ENCODE measurements around the gene IFT25.
"Not testable (repeated sequence)": the region's sequence is repeated elsewhere in the genome, so short reads cannot be mapped to it uniquely, and the experiment has no call there.

IFT25 gene

DNA sequence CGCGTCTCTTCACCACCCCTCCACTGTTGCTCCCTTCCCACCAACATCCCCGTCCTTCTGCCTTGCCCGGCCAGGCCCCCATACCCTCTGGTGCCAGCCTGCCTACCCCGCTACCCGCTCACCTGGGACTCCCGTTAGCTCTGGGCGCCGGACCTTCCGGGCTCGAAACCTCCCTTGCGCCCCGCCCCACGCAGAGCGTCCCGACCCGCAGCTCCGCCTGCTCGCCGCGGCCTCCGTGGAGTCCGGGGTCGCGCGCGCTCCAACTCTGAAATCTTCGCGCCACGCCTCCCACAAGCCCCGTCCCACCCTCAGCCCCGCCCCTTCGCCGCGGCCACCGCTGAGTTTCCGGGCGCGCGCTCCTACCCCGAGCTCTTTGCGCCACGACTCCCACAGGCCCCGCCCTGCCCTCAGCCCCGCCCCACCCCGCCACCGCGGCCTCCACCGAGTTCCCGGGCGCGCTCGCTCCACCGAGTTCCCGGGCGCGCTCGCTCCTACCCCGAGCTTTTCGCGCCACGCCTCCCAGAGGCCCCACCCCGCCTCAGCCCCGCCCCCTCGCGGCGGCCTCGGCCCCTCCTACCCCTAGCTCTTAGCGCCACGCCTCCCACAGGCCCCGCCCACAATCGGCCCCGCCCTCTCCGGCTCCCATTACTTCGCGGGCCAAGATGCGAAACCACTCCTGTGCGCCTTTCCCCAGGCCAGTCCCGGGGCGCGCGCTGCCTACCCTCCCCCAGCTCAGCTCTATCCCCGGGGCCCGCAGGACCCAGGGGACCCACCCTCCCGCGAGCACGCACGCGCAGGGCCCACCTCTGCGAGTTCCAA lies at the start of gene IFT25:
Gene IFT25, minus strand, starts transcription at position 267 of the 819 bp plus-strand sequence. CDS start 5,617 bp downstream, outside the sequence.
- peak; percentile 98 to 100 for DNase-seq (ENCODE audit: low read depth in 1 of 2, low spot score in 1 of 2)

DNA sequence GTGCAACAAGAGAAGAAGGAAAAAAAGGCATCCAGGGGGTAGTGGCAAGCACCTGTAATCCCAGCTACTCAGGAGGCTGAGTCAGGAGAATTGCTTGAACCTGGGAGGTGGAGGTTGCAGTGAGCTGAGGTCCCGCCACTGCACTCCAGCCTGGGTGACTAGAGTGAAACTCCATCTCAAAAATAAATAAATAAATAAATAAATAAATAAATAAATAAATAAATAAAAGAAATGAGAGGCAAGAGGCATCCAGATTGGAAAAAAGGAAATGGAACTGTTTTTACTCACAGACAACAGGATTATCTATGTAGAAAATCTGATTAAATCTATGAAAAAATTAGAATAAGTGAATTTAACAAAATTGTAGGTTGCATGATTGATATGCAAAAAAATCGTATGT lies 49.0 kb upstream of the IFT25 start:
- DNase-seq (ENCODE audit: low read depth in 1 of 2, low spot score in 1 of 2): not testable (repeated sequence)

DNA sequence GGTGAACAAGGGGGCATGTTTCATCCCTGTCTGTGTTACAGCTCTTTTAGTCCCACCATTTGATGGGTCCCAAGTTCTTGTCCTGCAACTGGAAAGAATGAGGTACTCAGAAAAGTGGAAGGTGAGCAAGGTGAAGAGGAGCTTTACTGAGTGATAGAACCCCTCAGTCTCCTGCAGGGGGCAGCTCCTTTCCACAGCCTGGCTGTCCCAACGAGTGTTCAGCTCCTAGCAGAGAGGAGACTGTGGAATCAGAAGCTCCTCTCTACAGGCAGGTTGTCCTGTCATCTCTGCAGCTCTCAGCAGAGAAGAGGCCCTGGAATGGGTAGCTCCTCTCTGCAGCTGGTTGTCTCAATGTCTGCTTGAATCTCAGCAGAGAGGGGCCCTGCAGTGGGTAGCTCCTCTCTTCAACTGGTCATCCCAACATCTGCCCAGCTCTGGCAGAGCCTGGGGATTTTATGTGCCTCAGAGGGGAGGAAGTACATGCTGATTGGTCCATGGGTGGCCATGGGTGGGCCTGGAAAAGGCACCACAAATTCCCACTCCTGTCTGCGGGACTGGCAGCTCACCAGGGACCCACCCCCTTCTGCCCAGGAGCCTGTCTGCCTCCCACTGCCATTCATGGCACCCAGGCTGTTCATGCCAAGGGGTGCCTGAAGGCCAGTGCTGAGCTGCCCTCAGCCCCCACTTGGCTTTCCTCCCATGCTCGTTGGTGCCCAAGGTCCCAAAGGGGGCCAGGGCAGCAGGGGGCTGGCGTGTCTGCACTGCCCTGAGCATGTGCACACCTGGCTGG lies 46.8 kb upstream of the IFT25 start:
- no peak for DNase-seq (ENCODE audit: low read depth in 1 of 2, low spot score in 1 of 2)

DNA sequence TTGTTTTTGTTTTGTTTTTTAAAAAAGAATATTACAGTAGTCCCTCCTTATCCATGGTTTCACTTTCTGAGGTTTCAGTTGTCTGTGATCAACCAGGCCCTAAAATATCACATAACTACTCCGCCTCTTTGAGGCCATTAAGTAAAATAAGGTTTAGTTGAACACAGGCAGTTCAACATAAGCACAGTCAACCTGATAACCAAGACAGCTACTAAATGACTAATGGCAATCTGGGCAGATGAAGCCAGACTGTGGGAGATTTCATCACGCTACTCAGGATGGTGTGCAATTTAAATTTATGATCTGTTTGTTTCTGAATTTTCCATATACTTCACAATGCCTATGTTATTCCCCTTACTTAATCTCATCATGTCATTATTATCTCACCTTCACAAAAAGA lies 42.4 kb upstream of the IFT25 start:
- DNase-seq (ENCODE audit: low read depth in 1 of 2, low spot score in 1 of 2): no peak

DNA sequence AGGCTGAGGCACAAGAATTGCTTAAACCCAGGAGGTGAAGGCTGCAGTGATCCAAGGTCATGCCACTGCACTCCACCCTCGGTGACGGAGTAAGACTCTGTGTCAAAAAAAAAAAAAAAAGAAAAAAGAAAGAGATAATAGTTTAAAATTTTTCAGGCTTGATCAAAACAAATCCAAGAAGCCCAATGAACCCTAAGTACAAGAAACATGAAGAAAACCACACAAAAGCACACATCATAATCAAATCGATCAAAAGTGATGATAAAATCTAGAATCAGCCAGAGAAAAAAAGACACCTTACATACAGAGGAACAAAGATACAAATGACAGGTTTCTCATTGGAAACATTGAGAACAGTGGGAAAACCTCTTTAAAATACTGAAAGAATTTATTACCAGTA lies 41.0 kb upstream of the IFT25 start:
- DNase-seq (ENCODE audit: low read depth in 1 of 2, low spot score in 1 of 2): no peak

DNA sequence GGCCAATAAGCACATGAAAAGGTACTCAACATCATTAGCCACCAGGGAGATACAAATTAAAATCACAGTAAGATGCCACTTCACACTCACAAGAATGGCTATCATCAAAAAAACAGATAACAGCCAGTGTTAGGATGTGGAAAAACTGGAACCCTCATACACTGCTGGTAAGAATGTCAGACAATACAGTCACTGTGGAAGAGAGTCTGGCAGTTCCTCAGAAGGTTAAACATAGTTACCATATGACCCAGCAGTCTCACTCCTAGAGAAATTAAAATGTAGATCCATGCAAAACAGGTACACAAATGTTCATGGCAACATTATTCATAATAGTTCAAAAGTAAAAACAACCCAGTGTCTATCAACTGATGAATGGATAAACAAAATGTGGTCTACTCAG lies 39.2 kb upstream of the IFT25 start:
- DNase-seq (ENCODE audit: low read depth in 1 of 2, low spot score in 1 of 2): no peak

DNA sequence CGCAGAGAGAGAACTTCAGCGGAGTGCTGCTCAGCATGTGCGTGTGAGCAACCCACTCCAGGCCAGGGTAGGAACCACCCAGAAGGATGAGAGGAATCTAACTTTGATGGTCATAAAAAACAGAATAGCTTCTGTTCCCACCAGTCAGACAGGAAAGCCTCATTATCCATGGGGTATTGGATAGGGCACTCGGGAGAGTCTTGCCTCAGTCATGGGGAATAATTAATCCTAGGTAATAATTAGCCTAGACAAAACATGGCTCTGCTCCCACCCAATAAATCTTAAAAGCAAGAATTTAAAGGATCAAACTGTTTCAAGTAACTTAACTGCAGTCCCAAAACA lies 37.2 kb upstream of the IFT25 start:
- no peak for DNase-seq (ENCODE audit: low read depth in 1 of 2, low spot score in 1 of 2)

DNA sequence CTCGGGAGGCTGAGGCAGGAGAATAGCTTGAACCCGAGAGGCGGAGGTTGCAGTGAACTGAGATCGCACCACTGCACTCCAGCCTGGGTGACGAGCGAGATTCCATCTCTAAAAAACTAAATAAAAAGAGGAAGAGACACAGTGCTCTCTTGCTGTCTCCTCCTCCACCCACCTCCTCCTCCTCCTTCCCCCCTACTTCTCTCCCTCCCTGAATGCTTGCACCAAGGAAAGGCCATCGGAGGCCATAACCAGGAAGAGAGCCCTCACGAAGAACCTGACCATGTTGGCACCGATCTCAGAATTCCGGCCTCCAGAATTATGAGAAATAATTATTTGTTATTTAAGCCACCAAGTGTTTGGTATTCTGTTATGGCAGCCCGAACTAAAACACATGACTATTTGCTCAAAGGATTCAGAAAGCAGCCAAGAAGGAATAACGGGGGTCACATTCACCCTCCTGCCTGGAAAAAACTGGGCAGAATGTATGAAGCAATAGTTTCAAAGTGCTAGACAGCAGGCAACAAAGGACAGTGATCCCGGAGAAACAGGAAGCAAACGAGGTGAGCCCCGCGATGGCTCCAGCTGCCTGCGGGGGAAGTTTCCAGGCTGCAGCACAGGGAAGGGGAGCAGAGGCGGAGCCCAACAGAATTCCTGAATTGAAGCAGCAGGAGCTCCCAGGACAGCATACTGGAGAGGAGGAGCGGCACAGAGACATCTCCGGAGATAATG lies 36.7 kb upstream of the IFT25 start:
- no peak for DNase-seq (ENCODE audit: low read depth in 1 of 2, low spot score in 1 of 2)

DNA sequence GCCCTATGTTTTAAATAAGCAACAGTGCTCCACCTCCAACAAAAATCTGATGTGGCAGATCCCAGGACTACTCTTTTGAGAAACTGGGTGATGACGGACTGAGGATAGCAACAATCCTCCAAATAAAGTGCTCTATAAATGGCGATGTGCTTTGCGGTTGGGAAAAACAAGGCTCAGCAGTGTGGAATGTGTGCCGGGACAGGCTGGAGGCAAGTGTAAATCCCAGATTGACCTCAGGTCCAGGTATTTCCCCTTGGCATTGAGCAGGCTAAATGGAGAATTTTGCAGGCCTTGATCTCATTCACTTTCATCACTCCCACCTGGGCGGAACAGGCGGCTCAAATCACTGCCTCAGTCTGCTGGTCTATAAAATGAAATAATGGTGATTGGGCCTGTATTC lies 35.7 kb upstream of the IFT25 start:
- DNase-seq (ENCODE audit: low read depth in 1 of 2, low spot score in 1 of 2): no peak

DNA sequence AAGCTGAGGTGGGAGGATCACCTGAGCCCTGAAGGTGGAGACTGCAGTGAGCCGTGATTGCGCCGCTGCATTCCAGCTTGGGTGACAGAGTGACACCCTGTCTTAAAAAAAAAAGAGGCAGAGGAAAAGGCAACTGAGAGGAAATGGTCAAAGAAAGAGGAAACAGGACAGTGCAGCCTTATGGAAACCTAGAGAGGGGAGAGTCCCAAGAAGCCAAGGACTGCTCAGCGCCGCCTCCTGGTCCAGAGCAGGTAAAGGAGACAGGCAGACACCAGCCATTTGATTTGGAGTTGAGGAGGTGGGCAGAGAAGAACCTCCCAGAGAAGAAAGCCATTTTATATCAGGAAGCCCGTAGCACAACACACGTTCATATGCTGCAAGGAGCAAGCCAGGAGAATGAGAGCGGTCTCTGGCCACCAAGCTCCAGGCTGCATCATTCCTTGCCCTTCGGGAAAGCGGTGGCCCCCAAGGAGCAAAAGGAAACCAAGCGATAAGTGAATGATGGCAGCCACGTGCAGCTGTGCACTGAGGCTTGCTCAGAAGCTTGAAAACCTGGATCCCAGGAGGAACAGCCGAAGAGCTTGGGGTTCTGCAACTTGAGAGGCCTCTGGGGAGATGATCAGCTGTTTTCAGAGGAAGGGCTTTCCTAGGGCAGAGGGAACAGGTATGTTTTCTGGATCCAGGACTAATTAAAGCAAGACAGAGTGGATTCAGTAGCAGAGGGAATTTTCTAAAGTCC lies 34.4 kb upstream of the IFT25 start:
- no peak for DNase-seq (ENCODE audit: low read depth in 1 of 2, low spot score in 1 of 2)

DNA sequence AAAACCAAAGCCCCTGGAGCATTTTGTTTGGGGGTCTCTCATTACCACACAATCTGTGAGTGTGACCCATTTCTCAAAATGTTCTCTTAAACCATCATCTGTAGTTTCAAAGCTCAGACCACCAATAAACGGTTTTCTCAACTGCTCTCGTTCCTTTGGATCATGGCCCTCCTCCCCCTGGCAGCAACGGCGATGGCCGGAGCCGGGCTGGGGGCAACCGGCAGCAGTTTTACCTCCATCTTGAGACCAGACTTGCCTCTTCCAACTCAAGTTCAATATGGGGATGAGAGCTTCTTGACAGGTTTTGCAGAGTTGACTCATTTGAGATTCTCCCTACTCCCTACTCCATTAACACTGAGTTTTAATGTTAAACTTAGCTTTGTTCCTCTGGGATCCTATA lies 30.4 kb upstream of the IFT25 start:
- no peak for DNase-seq (ENCODE audit: low read depth in 1 of 2, low spot score in 1 of 2)

DNA sequence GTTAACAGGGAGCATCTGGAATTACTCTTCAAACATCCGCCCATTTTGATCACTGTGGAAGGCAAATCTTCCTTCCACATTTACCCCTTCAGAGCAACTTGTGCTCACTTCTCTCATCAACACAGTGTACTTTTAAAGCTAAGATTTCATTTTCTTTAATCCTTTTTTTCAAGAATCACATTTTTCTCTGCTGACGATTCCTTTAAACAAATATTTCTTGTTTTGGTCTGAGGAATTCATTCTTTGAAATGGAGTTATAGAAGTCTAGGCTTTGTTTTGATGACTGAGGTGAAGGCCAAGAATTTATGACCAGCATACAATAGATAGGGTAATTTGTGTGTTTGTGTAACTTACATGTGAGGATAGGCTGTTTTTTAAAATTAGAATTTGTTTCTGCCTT lies 26.2 kb upstream of the IFT25 start:
- no peak for DNase-seq (ENCODE audit: low read depth in 1 of 2, low spot score in 1 of 2)

DNA sequence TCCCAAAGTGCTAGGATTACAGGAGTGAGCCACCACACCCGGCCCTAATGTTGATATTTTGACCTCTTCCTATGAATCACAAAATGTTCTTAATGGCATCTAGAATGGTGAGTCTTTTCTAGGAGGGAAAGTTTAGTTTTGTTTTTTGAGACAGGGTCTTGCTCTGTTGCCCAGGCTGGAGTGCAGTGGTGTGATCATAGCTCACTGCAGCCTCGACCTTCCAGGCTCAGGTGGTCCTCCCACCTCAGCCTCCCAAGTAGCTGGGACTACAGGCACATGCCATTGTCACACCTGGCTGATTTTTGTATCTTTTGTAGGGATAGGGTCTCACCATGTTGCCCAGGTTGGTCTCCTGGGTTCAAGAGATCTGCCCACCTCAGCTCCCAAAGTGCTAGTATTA lies 23.8 kb upstream of the IFT25 start:
- not testable (repeated sequence) for DNase-seq (ENCODE audit: low read depth in 1 of 2, low spot score in 1 of 2)

DNA sequence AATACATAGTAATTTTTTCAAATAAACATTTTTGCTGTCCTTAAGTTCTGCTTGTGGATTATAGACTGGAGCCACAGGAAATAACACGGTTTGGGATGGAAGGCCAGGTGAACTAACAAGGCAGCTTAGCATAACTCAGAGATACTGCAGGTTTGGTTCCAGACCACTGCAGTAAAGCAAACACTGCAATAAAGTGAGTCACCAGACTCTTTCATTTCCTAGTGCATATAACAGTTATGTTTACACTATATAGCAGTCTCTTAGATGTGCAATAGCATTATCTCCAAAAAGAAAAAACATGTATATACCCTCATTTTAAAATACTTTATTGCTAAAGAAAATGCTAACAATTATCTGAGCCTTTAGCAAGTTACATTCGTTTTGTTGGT lies 22.6 kb upstream of the IFT25 start:
- DNase-seq (ENCODE audit: low read depth in 1 of 2, low spot score in 1 of 2): no peak

DNA sequence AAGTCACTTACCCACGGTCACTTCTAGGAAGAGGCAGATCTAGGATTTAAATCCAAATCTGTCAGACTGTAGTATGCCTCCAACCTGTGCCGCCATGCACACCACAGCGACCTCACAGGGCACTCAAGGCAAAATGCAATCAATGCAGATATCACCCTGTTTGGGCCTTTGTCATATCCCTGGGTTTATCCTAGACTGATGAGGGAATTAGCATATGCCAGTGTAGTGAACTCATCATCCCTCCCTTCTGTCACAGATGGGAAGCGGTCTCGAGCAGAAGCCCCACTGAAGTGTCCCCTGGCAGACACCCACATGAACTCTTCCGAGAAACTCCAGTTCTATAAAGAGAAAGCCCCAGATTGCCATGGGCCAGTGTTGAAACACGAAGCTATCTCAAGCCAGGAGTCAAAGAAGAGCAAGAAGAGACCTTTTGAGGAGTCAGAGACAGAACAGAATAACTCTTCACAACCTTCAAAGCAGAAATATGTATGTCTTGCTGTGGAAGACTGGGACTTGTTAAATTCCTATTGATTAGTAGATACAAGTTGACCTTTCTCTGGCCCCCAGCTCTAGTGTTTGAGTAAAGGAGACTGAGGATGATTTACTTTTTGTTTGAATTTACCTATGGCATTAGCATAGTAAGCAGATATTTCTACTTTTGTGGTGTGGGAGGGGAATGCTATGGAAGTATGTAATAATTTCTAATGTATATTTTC lies 22.1 kb upstream of the IFT25 start:
- DNase-seq (ENCODE audit: low read depth in 1 of 2, low spot score in 1 of 2): no peak

DNA sequence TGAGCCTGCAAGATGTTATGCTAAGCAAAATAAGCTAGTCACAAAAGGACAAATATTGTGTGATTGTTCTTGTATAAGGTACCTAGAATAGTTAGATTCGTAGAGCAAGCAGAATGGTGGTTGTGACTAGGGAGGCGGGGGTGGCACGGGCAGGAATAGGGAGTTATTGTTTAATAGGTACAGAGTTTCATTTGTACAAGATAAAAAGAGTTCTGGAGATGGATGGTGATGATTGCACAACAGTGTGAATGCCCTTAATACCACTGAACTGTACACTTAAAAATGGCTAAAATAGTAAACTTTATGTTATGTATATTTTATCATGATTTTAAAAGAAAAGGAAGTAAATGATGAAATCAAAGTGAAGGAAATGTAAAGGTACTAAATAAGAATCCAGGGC lies 21.3 kb upstream of the IFT25 start:
- no peak for DNase-seq (ENCODE audit: low read depth in 1 of 2, low spot score in 1 of 2)

DNA sequence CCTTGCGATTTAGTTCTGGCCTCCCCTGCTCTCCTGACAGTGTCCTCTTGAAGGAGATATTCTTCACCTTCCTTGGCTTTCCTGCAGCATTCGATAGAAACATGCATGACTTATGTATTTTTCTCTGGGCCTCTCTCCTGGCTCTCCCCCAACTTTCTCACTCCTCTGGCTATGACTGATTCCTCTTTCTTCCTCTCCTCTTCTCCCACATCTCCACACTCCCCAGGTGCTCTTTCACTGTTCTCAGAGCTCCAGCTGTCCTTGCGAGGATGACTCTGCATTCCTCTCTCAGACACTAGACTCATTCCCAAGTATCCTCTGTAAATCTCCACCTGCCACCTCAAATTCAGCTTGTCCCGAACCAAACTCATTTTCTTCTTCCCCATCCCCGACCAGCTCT lies 18.6 kb upstream of the IFT25 start:
- no peak for DNase-seq (ENCODE audit: low read depth in 1 of 2, low spot score in 1 of 2)

DNA sequence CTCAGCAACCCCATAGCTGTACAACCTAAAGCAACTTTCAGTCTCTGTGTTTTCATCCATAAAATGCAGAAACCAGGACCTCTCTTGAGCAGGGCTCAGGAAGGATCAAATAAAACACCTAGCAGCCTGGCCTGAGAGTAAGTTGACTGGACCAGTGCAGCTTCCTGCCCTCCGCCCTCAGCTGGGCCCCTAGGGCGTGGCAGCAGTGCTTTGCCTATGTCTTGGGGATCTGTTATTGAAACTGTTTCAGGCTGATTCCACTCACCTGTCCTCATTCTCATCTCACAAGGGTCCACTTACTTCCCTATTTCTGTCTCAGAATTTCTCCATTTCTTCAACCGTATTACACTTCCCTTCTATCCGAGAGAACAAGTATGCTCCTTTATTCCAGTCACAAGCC lies 18.0 kb upstream of the IFT25 start:
- no peak for DNase-seq (ENCODE audit: low read depth in 1 of 2, low spot score in 1 of 2)

DNA sequence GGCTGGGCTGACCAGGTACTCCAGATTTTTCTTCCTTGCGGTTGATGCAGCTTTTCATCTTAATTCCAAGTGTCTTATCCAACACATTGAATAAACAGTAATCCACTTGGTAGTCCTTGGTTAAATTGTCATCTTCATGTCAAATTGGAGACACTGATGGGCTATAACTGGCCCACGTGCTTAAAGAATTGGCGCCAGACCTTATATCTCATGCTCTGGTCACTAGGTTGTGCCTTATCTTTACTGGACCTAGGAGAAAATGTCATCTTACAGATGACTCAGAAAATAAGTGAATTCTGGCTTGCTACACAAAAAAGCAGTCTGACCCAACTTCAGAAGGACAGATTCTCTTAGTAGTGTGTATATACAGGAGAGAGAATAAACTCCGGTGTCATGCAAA lies 16.9 kb upstream of the IFT25 start:
- DNase-seq (ENCODE audit: low read depth in 1 of 2, low spot score in 1 of 2): no peak

DNA sequence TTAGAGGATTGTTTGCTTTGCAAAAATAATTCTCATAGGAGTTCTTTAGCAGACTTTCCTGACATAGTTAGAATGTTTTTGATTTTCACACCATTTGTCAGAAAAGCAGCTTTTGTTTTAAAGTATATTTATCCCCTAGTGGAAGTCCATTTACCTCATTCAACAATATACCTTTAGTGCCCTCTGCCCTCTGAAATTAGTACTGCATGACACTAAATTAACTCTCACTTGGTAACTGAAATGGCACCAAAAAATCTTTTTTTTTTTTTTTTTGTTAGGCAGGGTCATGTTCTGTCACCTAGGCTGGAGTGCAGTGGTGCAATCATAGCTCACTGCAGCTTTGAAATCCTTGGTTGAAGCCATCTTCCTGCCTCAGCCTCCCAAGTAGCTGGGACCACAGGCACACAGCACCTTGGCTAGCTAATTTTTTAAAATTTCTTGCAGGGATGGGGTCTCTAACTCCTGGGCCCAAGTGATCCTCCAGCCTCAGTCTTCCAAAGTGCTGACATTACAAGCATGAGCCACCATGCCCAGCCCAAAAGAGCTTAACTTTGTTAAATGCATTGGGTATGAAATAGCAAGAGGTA lies 14.3 kb upstream of the IFT25 start:
- DNase-seq (ENCODE audit: low read depth in 1 of 2, low spot score in 1 of 2): no peak

Measured in activated T-helper 1 cell treated with anti-CD3 and anti-CD28 coated beads, Interleukin-2, amount 50 U/mL, for 16 hours (primary cell).